Astrocyte of the cerebellum (primary cell): ENCODE measurements around the gene ARHGEF19.

Experiments
- DNase-seq: peaks from one replicate; pipeline ENCODE4 v3.0.0-alpha.2; 2011; ENCODE audit warnings: low read depth
- H3K4me3 ChIP-seq: 2 replicates; pipeline ENCODE4 v1.5.1; 2011; ENCODE audit warnings: mild to moderate bottlenecking, low read depth, low read length, moderate library complexity
- CTCF ChIP-seq: IDR thresholded peaks from 2 replicates; pipeline ENCODE4 v1.5.1; 2012; ENCODE audit warnings: low read length, low read depth, moderate library complexity, mild to moderate bottlenecking; ENCODE audit errors: missing control alignments
- in situ Hi-C: cut with HindIII; loops from 2 replicates; pipeline ENCODE4 v1.10.0; 2017; ENCODE audit warnings: low sequenced_read_pairs

The ARHGEF19 gene

GRCh38 chr1:16180291-16180824, 32.1 kb downstream of the ARHGEF19 start:
- no peak for DNase-seq
- no peak overlapping the region for H3K4me3 ChIP-seq
- no peak for TF ChIP-seq CTCF
- in situ Hi-C loops: no loop called here

GRCh38 chr1:16178596-16179497, 33.6 kb downstream of the ARHGEF19 start:
- DNase-seq: no peak
- in situ Hi-C loops: no loop called here
- no peak overlapping the region for H3K4me3 ChIP-seq
- no peak for TF ChIP-seq CTCF

GRCh38 chr1:16177306-16177705, 35.1 kb downstream of the ARHGEF19 start:
- TF ChIP-seq CTCF: no peak
- H3K4me3 ChIP-seq: no peak overlapping the region
- no peak for DNase-seq
- in situ Hi-C loops: no loop called here

- no peak for DNase-seq
- TF ChIP-seq CTCF: no peak
- in situ Hi-C loops: no loop called here
- no peak overlapping the region for H3K4me3 ChIP-seq
These were observed 35.8 kb downstream of the ARHGEF19 start for GRCh38 chr1:16176653-16177052.

- no peak for TF ChIP-seq CTCF
- H3K4me3 ChIP-seq: no peak overlapping the region
- DNase-seq: peak; percentile 81
- in situ Hi-C loops: no loop called here
These were observed 36.6 kb downstream of the ARHGEF19 start for GRCh38 chr1:16175610-16176553.

- in situ Hi-C loops: no loop called here
- no peak for TF ChIP-seq CTCF
- no peak for DNase-seq
- no peak overlapping the region for H3K4me3 ChIP-seq
These were observed 37.4 kb downstream of the ARHGEF19 start for GRCh38 chr1:16174886-16175598.
